GM18909 (cell line): ENCODE measurements around the gene ATP5MC2.
"Not testable (repeated sequence)": the region's sequence is repeated elsewhere in the genome, so short reads cannot be mapped to it uniquely, and the experiment has no call there.

Source experiments
- ATAC-seq: cut with Tn5 transposase; IDR thresholded peaks from one replicate; pipeline ENCODE4 v1.9.1; 2021; ENCODE audit warnings: mild to moderate bottlenecking; ENCODE audit not compliant: unreplicated experiment, poor library complexity

ATP5MC2 gene

GRCh38 chr12:53657041-53657440, 18.8 kb downstream of the ATP5MC2 start:
- ATAC-seq: no peak

DNA sequence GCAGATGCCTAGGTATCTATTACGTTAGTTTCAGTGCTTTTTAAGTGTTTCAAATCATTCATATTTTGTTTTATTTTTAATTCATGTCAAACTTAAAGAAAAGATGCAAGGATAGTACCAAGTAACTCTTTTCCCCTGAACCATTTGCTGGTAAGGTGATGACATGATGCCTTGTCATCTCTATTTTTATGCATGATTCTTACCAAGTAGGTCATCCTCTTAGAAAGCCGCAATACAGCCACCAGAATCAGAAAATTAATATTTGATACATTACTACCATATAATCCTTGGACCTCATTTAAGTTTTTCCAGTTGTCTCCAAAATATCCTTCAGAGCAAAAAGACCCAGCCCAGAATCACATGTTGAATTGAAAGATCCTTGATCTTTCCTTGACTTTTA, 22.3 kb downstream of the ATP5MC2 start:
- ATAC-seq: no peak

- no peak for ATAC-seq
Measured at GRCh38 chr12:53652366-53652765, 23.5 kb downstream of the ATP5MC2 start.

- no peak for ATAC-seq
Measured at GRCh38 chr12:53651737-53652136, 24.1 kb downstream of the ATP5MC2 start.

- not testable (repeated sequence) for ATAC-seq
Measured at GRCh38 chr12:53646300-53646699, 29.6 kb downstream of the ATP5MC2 start.

GRCh38 chr12:53645165-53645564, 30.7 kb downstream of the ATP5MC2 start:
- ATAC-seq: no peak

GRCh38 chr12:53644133-53644532, 31.8 kb downstream of the ATP5MC2 start:
- ATAC-seq: no peak

- ATAC-seq: no peak
Measured at GRCh38 chr12:53643232-53643979, 32.5 kb downstream of the ATP5MC2 start.

- ATAC-seq: no peak
Measured at GRCh38 chr12:53638057-53638456, 37.8 kb downstream of the ATP5MC2 start.

GRCh38 chr12:53636641-53637040, 39.2 kb downstream of the ATP5MC2 start:
- ATAC-seq: no peak

DNA sequence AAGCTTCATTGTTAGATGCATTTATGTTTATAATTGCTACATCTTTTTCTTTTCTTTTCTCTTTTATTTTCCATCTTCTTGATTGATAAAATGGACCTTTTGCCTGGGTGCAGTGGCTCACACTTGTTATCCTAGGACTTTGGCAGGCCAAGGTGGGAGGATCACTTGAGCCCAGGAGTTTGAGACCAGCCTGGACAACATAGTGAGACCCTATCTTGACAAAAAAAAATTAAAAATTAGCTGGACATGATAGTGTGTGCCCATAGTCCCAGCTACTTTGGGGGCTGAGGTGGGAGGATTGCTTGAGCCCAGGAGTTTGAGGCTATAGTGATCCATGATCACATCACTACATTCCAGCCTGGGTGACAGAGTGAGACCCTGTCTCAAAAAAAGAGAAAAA, 40.2 kb downstream of the ATP5MC2 start:
- not testable (repeated sequence) for ATAC-seq

DNA sequence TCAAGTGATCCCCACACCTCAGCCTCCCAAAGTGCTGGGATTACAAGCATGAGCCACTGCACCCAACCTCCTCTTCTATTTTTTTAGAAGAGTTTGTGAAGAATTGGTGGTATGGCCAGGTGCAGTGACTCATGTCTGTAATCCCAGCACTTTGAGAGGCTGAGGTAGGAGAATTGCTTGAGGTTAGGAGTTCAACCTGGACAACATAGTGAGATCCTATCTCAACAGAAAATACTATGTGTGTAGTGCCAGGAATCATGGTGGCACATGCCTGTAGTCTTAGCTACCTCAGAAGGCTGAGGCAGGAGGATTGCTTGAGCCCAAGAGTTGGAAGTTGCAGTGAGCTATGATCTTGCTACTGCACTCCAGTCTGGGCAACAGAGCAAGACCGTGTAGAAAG, 44.2 kb downstream of the ATP5MC2 start:
- ATAC-seq: no peak

DNA sequence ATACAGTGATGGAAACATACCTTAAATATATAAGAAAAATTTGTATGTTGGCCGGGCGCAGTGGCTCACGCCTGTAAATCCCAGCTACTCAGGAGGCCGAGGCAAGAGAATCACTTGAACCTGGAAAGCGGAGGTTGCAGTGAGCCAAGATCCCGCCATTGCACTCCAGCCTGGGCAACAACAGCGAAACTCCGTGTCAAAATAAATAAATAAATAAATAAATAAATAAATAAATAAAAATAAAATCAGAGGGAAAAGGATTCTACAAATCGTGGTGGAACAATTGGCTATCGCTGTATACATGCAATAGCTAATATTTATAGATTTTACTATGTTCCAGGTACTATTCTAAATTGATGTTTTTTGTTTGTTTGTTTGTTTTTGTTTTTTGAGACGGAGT, 48.0 kb downstream of the ATP5MC2 start:
- ATAC-seq: no peak

DNA sequence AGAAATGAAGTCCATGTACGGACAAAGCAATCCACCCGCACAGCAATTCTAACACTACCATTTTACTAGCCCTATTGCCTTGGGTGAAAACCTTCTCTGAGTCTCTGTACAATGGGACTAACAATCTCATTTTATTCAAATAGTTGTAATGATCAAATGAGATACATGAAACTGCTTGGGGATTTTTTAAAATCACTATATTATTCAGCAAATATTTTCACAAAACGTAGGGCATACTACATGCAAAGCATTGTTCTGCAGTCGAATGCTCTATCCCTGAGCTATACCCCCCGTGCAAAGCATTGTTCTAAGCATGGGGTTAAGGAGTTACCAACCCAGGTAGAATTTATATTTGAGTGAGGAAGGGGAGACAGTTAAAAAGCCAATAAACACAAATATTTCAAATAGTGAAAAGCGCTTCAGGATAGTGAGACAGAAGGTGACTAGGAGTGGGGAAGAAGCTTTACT, 49.1 kb downstream of the ATP5MC2 start:
- peak; percentile 9 for ATAC-seq

- ATAC-seq: peak; percentile 94
Measured at GRCh38 chr12:53625946-53626701, 49.8 kb downstream of the ATP5MC2 start, which contains the start of gene ATF7. Gene ATF7, minus strand, starts transcription at chr12:53626382. Its CDS starts 25,382 bp downstream, at chr12:53601000.

DNA sequence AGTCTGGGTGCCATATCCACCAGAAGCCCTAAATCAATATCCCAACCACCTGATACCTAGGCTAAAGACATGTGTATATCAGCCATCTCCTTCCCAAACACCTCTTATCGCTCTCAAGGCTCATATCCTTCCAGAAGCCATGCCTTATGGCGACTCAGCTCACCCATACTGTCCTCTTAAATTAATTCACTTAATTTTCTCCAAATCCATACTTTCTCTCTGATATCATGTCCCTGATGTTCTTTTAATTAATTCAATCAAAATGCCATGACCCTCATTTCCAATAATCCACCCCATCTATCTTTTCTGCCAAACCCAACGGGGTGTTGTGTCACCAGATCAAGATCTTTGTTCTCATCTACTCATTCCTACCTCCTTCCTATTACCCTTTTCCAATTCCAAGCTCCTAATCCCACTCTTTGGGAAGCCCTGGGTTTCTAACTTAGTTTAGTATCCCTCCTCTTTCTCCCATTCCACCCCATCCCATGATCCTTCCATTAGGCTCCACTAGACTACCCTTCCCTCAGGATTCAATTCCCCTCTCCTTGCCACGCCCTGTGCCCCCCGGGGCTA, 50.4 kb downstream of the ATP5MC2 start:
- ATAC-seq: no peak

GRCh38 chr12:53624956-53625355, 50.9 kb downstream of the ATP5MC2 start:
- no peak for ATAC-seq

GRCh38 chr12:53624458-53624857, 51.4 kb downstream of the ATP5MC2 start:
- ATAC-seq: no peak

DNA sequence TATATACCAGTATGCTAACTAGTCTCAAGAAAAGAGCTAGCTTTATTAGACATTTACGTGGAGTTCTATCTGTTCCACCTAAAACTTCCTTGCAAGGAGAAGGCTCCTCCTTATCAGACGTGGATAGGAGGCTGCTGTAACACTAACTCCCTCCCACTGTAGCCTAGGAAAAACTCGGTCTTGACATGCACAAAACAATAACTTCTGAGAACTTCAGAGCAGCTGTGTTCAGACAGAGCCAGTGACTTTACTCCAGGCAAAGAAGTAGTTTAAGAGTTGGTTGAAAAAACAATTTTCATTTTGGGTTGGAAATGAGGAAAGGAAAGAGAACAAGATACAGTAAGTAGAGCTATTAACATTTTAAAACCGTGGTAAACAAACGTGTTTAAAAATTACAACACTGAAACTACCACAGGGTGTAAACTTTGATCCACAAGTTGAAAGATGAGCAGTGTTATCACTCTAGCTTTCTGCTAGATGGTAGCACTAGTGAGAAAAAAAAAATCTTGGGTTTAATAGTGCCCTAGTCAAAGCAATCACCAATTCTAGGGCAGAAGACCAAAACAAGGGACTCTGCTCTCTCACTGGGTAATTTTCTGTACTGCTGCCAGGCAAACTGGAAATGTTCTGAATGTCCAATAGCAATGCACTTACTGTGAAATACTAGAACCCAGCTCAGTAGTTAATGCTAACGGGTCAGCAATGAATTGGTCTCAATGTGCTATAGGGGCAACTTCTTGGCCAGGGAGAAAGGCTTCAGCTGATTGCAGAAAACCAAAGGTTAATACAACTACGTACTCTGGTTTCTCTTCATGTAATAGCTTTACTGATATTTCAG, 52.1 kb downstream of the ATP5MC2 start:
- ATAC-seq: no peak

GRCh38 chr12:53622724-53623123, 53.2 kb downstream of the ATP5MC2 start:
- ATAC-seq: no peak
